ENCODE data around the gene CNTNAP4. TPM values are rescaled to one million over a fixed set of nuclear protein-coding genes. Genes with fewer than 3 reads are reported as not detected.

CNTNAP4 gene
- total and polyA plus RNA-seq, 9 donors = 7.1 to 16.0 (median 9.0) TPM

DNA sequence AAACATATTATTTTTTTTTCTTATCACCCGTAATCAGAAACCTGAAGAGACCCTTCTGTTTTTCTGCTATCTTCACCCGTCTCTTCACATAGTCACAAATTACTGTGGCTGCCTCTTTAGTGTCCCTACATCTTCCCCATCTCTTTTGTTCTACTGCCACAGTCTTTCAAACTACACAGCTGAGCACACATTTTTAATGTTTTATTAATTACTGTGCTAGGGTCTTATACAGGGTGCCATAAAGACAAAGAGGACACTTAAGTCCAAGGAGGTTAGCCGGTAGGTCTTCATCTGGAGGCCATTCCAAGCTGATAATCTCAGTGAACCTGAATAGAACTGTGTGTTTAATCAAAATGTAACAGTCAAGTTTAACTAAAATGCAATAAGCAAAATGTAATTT, 20.7 kb downstream of the CNTNAP4 start:
- WGBS (ENCODE audit: insufficient coverage) = 95% methylated on average over 3 of the region's 3 CpGs

GRCh38 chr16:76303637-76304314, 26.6 kb downstream of the CNTNAP4 start:
- H3K9me3 ChIP-seq (replicated peaks; ENCODE audit: control insufficient read depth, low read depth, low read length) = no peaks in the 10 kb centered on the region
- no peaks in the 10 kb centered on the region for H3K4me1 ChIP-seq (ENCODE audit: control insufficient read depth, insufficient read depth, low read length)
- H3K4me3 ChIP-seq (ENCODE audit: low read length) = no peak overlapping the region
- no peaks in the 10 kb centered on the region for H3K27me3 ChIP-seq (ENCODE audit: control insufficient read depth, insufficient read depth, low read length)
- WGBS (ENCODE audit: insufficient coverage) = no CpG with 5 or more reads among the region's 4 CpGs
- no peak overlapping the region for H3K27ac ChIP-seq (ENCODE audit: low read length)
- no peak for DNase-seq
- H3K36me3 ChIP-seq (ENCODE audit: control insufficient read depth, insufficient read depth, low read length) = no peaks in the 10 kb centered on the region

More for the DNA sequence above, 20.7 kb downstream of the CNTNAP4 start:
- H3K27ac ChIP-seq (ENCODE audit: low read length) = no peak overlapping the region
- no peak for DNase-seq
- no peak overlapping the region for H3K4me3 ChIP-seq (ENCODE audit: low read length)
- H3K4me1 ChIP-seq (ENCODE audit: control insufficient read depth, insufficient read depth, low read length) = no peaks in the 10 kb centered on the region
- H3K36me3 ChIP-seq (ENCODE audit: control insufficient read depth, insufficient read depth, low read length) = no peaks in the 10 kb centered on the region
- H3K9me3 ChIP-seq (replicated peaks; ENCODE audit: control insufficient read depth, low read depth, low read length) = no peaks in the 10 kb centered on the region
- no peaks in the 10 kb centered on the region for H3K27me3 ChIP-seq (ENCODE audit: control insufficient read depth, insufficient read depth, low read length)

DNA sequence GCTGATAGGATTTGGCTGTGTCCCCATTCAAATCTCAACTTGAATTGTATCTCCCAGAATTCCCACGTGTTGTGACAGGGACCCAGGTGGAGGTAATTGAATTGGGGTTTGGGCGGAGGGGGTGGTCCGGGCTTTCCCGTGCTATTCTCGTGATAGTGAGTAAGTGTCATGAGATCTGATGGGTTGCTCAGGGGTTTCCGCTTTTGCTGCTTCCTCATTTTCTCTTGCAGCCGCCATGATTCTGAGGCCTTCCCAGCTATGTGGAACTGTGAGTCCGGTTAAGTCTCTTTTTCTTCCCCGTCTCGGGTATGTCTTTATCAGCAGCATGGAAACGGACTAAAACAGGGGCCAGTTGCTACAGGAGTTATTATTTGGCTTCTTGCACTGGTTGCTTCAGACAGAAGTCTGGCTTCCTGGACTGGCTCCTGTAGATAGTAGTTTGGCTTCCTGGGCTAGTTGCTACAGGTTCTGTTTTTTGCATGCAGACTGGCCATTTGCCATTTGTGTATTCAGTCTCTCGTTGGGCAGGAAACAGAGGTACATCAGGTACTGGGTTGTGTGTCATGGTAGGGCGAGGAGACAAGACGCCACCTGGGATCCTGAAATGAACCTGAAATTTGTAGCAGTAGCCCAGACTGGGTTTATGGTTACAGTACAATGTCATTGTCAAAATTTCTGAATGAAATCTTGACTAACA, 32.6 kb downstream of the CNTNAP4 start:
- Histone ChIP-seq H3K27ac (ENCODE audit: low read length) (no peak overlapping the region), H3K36me3 (ENCODE audit: control insufficient read depth, insufficient read depth, low read length) (no peaks in the 10 kb centered on the region), H3K4me3 (ENCODE audit: low read length) (no peak overlapping the region), H3K9me3 (replicated peaks; ENCODE audit: control insufficient read depth, low read depth, low read length) (no peaks in the 10 kb centered on the region), H3K4me1 (ENCODE audit: control insufficient read depth, insufficient read depth, low read length) (no peaks in the 10 kb centered on the region), H3K27me3 (ENCODE audit: control insufficient read depth, insufficient read depth, low read length) (no peaks in the 10 kb centered on the region)
- WGBS (ENCODE audit: insufficient coverage) = 95% methylated on average over 9 of the region's 14 CpGs
- no peak for DNase-seq

GRCh38 chr16:76311260-76311659, 34.1 kb downstream of the CNTNAP4 start:
- H3K27me3 ChIP-seq (ENCODE audit: control insufficient read depth, insufficient read depth, low read length) = no peaks in the 10 kb centered on the region
- no CpG with 5 or more reads among the region's 2 CpGs for WGBS (ENCODE audit: insufficient coverage)
- DNase-seq = no peak
- no peaks in the 10 kb centered on the region for H3K36me3 ChIP-seq (ENCODE audit: control insufficient read depth, insufficient read depth, low read length)
- H3K9me3 ChIP-seq (replicated peaks; ENCODE audit: control insufficient read depth, low read depth, low read length) = no peaks in the 10 kb centered on the region
- no peak overlapping the region for H3K27ac ChIP-seq (ENCODE audit: low read length)
- no peaks in the 10 kb centered on the region for H3K4me1 ChIP-seq (ENCODE audit: control insufficient read depth, insufficient read depth, low read length)
- H3K4me3 ChIP-seq (ENCODE audit: low read length) = no peak overlapping the region

DNA sequence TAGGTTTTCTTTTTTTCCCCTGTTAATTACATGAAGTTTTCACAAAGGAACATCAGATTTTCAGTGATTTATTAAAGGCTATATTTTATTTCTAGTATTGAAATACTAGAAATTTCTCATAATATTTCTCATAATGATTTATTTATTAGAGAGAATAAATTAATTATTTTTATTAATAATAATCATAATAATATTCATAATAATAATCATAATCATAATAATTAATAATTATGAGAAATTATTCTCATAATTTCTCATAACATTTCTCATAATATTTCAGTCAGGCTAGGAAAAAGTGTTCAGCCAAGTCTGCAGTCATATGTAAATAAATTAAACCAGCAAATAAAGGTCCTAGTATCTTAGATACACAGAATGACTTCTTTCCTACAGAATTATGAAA, 41.4 kb downstream of the CNTNAP4 start:
- DNase-seq = no peak
- Histone ChIP-seq H3K4me3 (ENCODE audit: low read length) (no peak overlapping the region), H3K36me3 (ENCODE audit: control insufficient read depth, insufficient read depth, low read length) (no peaks in the 10 kb centered on the region), H3K4me1 (ENCODE audit: control insufficient read depth, insufficient read depth, low read length) (no peaks in the 10 kb centered on the region), H3K27ac (ENCODE audit: low read length) (no peak overlapping the region), H3K27me3 (ENCODE audit: control insufficient read depth, insufficient read depth, low read length) (no peaks in the 10 kb centered on the region), H3K9me3 (replicated peaks; ENCODE audit: control insufficient read depth, low read depth, low read length) (no peaks in the 10 kb centered on the region)

DNA sequence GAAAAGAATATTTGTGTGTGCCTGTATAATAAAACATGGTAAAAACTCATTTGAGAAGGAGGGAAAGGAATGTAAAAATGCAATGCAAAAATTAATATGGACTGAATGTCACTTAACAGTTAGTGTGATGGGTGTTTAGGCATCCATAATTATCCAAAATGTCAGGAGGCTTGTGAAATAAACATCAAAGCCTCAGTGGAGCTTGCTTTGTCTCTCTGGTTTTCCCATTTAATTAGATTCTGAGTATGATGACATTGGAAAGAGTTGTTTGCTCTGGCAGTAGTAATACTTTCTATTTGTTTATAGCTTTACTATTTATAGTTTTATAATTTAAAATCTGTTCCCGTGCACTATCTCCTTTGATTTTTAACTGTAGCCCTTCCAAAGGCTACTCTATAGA, 51.9 kb downstream of the CNTNAP4 start:
- no CpG with 5 or more reads among the region's 1 CpG for WGBS (ENCODE audit: insufficient coverage)

GRCh38 chr16:76335180-76335974, 58.2 kb downstream of the CNTNAP4 start:
- no peak overlapping the region for H3K4me3 ChIP-seq (ENCODE audit: low read length)
- H3K36me3 ChIP-seq (ENCODE audit: control insufficient read depth, insufficient read depth, low read length) = no peaks in the 10 kb centered on the region
- H3K27me3 ChIP-seq (ENCODE audit: control insufficient read depth, insufficient read depth, low read length) = no peaks in the 10 kb centered on the region
- no peak for DNase-seq
- peaks cover 3% of the 10 kb centered on the region for H3K9me3 ChIP-seq (replicated peaks; ENCODE audit: control insufficient read depth, low read depth, low read length)
- H3K4me1 ChIP-seq (ENCODE audit: control insufficient read depth, insufficient read depth, low read length) = no peaks in the 10 kb centered on the region
- no peak overlapping the region for H3K27ac ChIP-seq (ENCODE audit: low read length)
- 77% methylated on average over 2 of the region's 3 CpGs for whole genome bisulfite sequencing (ENCODE audit: insufficient coverage)

More for the DNA sequence above, 51.9 kb downstream of the CNTNAP4 start:
- H3K27me3 ChIP-seq (ENCODE audit: control insufficient read depth, insufficient read depth, low read length) = no peaks in the 10 kb centered on the region
- H3K27ac ChIP-seq (ENCODE audit: low read length) = no peak overlapping the region
- H3K9me3 ChIP-seq (replicated peaks; ENCODE audit: control insufficient read depth, low read depth, low read length) = no peaks in the 10 kb centered on the region
- H3K4me1 ChIP-seq (ENCODE audit: control insufficient read depth, insufficient read depth, low read length) = no peaks in the 10 kb centered on the region
- DNase-seq = no peak
- no peak overlapping the region for H3K4me3 ChIP-seq (ENCODE audit: low read length)
- H3K36me3 ChIP-seq (ENCODE audit: control insufficient read depth, insufficient read depth, low read length) = no peaks in the 10 kb centered on the region

DNA sequence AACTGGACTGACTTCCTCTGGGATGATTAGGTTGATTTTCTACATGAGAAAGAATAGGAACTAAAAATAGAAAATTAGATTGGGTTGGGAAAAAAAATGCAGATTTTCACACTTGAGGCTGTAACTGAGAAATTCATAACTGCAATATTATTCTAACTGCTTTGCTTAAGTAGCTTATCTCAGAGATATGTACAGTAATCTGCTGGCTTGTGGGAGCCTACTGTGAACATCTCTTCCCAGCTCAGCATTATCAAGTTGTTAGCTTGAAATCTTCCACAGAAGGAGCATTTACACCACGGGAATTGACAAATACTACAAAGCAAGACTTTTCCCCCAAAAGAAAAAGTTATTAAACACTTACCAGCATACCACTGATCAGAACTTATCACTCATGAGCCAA, 58.9 kb downstream of the CNTNAP4 start:
- Histone ChIP-seq H3K4me3 (ENCODE audit: low read length) (no peak overlapping the region), H3K4me1 (ENCODE audit: control insufficient read depth, insufficient read depth, low read length) (no peaks in the 10 kb centered on the region), H3K36me3 (ENCODE audit: control insufficient read depth, insufficient read depth, low read length) (no peaks in the 10 kb centered on the region), H3K9me3 (replicated peaks; ENCODE audit: control insufficient read depth, low read depth, low read length) (peaks cover 3% of the 10 kb centered on the region), H3K27me3 (ENCODE audit: control insufficient read depth, insufficient read depth, low read length) (no peaks in the 10 kb centered on the region), H3K27ac (ENCODE audit: low read length) (no peak overlapping the region)
- no peak for DNase-seq
- WGBS (ENCODE audit: insufficient coverage) = no CpG with 5 or more reads among the region's 1 CpG

DNA sequence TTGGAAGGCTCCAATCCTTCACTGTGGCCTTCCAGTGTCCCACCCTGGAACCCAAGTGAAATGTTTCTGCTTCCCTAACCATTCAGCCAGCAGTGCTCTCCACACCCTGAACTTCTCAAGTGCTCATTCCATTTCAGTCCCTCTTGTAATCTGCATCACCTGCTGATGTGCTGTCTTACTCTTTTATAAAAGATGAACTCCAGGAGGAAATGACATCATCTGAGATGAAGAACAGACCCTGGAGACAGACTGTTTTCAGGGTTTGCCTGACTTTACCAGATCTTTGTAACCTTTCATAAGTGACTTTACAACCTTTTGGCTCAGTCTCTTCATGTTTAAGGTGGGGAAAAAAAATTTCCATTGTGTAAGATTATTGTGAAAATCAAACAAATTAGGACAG, 61.3 kb downstream of the CNTNAP4 start:
- H3K36me3 ChIP-seq (ENCODE audit: control insufficient read depth, insufficient read depth, low read length) = no peaks in the 10 kb centered on the region
- H3K4me3 ChIP-seq (ENCODE audit: low read length) = no peak overlapping the region
- no peak for DNase-seq
- H3K27me3 ChIP-seq (ENCODE audit: control insufficient read depth, insufficient read depth, low read length) = no peaks in the 10 kb centered on the region
- peaks cover 3% of the 10 kb centered on the region for H3K9me3 ChIP-seq (replicated peaks; ENCODE audit: control insufficient read depth, low read depth, low read length)
- no peak overlapping the region for H3K27ac ChIP-seq (ENCODE audit: low read length)
- no peaks in the 10 kb centered on the region for H3K4me1 ChIP-seq (ENCODE audit: control insufficient read depth, insufficient read depth, low read length)

DNA sequence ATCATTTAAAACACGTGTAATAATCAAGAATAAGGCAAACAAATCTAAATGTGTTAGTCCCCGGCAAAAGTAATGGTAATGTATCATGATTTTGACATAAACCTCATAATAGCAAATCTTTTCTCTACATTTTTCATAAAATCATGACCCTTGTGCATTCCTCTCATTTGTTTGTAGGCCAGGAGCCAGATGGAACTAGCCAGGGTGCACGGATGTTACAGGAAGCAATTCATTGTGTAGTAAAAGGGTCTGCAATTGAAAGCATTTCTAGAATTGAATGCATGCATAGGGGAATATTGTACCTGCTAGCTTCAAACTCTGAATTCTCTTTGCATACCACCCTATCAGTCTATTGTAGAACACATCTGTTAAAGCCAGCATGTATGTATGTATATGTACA, 66.6 kb downstream of the CNTNAP4 start:
- no peaks in the 10 kb centered on the region for H3K36me3 ChIP-seq (ENCODE audit: control insufficient read depth, insufficient read depth, low read length)
- no peaks in the 10 kb centered on the region for H3K4me1 ChIP-seq (ENCODE audit: control insufficient read depth, insufficient read depth, low read length)
- no CpG with 5 or more reads among the region's 3 CpGs for WGBS (ENCODE audit: insufficient coverage)
- H3K27ac ChIP-seq (ENCODE audit: low read length) = no peak overlapping the region
- peak; percentile 18 for DNase-seq
- H3K27me3 ChIP-seq (ENCODE audit: control insufficient read depth, insufficient read depth, low read length) = no peaks in the 10 kb centered on the region
- no peak overlapping the region for H3K4me3 ChIP-seq (ENCODE audit: low read length)
- no peaks in the 10 kb centered on the region for H3K9me3 ChIP-seq (replicated peaks; ENCODE audit: control insufficient read depth, low read depth, low read length)

All from muscle of leg (tissue), 11 donors.